Measurements from ENCODE around the gene SYNGR2.

SYNGR2 gene

GRCh38 chr17:78186692-78187595 lies 18.6 kb downstream of the SYNGR2 start, which contains the start of the genes AFMID and TK1:
TSS of gene AFMID (plus strand) at chr17:78187362. CDS start at chr17:78187371, 9 bp downstream.
TSS of gene TK1 (minus strand) at chr17:78187052. CDS start at chr17:78186994, 58 bp downstream.
- DNase-seq (ENCODE audit: low spot score): peak; percentile 98
- in situ Hi-C loops (cut with MboI; ENCODE audit: low pct_unique_long_range_greater_than_20kb, low sequenced_read_pairs, unreplicated experiment): no loop called here

DNA sequence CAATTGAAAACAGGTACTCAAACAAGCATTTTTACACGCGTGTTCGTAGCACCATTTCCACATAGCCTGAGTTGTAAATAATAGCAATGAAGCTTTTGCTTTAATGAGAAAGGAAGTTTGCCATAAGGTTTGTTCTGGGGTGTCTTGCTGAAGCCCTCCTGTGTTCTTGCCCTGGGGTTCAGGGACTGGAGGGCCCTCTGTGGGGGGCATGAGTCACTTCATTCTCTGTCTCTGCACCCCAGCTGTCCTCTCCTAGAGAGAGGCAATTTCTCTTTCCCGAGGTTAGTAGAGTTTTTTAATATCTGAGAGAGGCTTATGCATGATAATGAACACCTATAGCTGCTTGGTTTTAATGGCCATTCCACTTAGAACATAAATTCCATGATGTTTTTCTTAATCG lies 28.3 kb downstream of the SYNGR2 start:
- DNase-seq (ENCODE audit: low spot score): no peak
- in situ Hi-C loops (cut with MboI; ENCODE audit: low pct_unique_long_range_greater_than_20kb, low sequenced_read_pairs, unreplicated experiment): no loop called here
- TF ChIP-seq, protein P1, sequence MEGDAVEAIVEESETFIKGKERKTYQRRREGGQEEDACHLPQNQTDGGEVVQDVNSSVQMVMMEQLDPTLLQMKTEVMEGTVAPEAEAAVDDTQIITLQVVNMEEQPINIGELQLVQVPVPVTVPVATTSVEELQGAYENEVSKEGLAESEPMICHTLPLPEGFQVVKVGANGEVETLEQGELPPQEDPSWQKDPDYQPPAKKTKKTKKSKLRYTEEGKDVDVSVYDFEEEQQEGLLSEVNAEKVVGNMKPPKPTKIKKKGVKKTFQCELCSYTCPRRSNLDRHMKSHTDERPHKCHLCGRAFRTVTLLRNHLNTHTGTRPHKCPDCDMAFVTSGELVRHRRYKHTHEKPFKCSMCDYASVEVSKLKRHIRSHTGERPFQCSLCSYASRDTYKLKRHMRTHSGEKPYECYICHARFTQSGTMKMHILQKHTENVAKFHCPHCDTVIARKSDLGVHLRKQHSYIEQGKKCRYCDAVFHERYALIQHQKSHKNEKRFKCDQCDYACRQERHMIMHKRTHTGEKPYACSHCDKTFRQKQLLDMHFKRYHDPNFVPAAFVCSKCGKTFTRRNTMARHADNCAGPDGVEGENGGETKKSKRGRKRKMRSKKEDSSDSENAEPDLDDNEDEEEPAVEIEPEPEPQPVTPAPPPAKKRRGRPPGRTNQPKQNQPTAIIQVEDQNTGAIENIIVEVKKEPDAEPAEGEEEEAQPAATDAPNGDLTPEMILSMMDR (IDR thresholded peaks at IDR 0.05; ENCODE audit: extremely low read depth, insufficient read depth, missing control alignments): no peak

More at GRCh38 chr17:78186692-78187595, 18.6 kb downstream of the SYNGR2 start, which contains the start of the genes AFMID and TK1:
- TF ChIP-seq, protein P1 (IDR thresholded peaks at IDR 0.05; ENCODE audit: extremely low read depth, insufficient read depth, missing control alignments): peak; percentile 30

- no peak for DNase-seq (ENCODE audit: low spot score)
- in situ Hi-C loops (cut with MboI; ENCODE audit: low pct_unique_long_range_greater_than_20kb, low sequenced_read_pairs, unreplicated experiment): no loop called here
- TF ChIP-seq, protein P1 (IDR thresholded peaks at IDR 0.05; ENCODE audit: extremely low read depth, insufficient read depth, missing control alignments): no peak
Measured at GRCh38 chr17:78197147-78197832, 28.9 kb downstream of the SYNGR2 start.

DNA sequence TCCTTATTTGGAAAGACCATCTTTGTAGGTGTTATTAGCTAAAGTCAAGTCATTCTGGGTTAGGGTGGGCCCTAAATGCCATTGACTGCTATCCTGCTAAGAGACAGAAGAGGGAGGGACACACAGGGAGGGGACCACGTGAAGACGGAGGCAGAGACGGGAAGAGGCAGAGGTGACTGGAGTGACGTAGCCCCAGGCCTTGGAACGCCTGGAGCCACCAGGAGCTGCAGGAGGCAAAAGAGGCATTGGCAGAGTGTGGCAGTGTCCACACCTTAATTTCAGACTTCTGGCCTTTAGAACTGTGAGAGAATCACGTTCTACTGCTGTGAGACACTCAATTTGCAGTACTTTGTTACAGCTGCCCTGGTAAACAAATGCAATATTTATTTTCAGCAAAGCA lies 32.1 kb downstream of the SYNGR2 start:
- in situ Hi-C loops (cut with MboI; ENCODE audit: low pct_unique_long_range_greater_than_20kb, low sequenced_read_pairs, unreplicated experiment): no loop called here
- no peak for DNase-seq (ENCODE audit: low spot score)
- TF ChIP-seq, protein P1 (IDR thresholded peaks at IDR 0.05; ENCODE audit: extremely low read depth, insufficient read depth, missing control alignments): no peak

- TF ChIP-seq, protein P1 (IDR thresholded peaks at IDR 0.05; ENCODE audit: extremely low read depth, insufficient read depth, missing control alignments): no peak
- in situ Hi-C loops (cut with MboI; ENCODE audit: low pct_unique_long_range_greater_than_20kb, low sequenced_read_pairs, unreplicated experiment): no loop called here
- DNase-seq (ENCODE audit: low spot score): no peak
Measured at GRCh38 chr17:78202666-78203065, 34.3 kb downstream of the SYNGR2 start.

DNA sequence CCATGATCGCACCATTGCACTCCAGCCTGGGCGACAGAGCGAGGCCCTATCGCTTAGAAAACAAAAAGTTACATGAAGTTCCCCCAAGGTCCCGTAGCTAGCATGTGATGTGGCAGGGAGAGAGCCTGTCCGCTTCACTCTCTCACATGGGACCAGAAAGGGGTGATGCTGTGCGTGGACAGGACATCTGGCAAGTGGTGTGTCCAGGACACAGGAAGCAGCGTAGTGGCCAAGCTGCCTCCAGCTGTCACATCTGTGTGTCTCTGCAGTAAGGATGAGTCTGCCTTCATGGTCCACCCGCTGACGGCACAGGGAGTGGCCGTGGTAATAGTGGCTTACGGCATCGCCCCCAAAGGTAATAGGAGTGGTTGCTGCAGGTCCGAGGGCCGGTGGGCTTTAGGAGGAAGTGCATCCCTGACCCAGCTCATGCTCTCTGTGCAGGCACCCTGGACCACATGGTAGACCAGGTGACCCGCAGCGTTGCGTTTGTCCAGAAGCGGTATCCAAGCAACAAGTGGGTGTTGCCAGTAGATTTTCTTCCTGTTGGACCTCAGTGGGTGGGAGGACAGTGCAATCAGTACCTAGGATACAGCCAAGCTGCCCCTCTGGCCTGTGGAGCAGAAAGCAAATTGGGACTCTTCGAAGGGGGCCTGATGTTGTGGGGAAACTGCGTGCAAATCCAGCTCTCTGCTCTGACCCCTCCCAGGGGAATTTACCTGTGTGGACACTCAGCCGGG lies 36.2 kb downstream of the SYNGR2 start:
- no peak for DNase-seq (ENCODE audit: low spot score)
- TF ChIP-seq, protein P1 (IDR thresholded peaks at IDR 0.05; ENCODE audit: extremely low read depth, insufficient read depth, missing control alignments): no peak
- in situ Hi-C loops (cut with MboI; ENCODE audit: low pct_unique_long_range_greater_than_20kb, low sequenced_read_pairs, unreplicated experiment): no loop called here
